Kidney (tissue), 14 donors: Measurements from ENCODE around the gene RBMS3. TPM values are rescaled to one million over a fixed set of nuclear protein-coding genes. Genes with fewer than 3 reads are reported as not detected.

Source experiments
- DNase-seq, 5 donors: peaks; one replicate each; pipeline ENCODE4 v3.0.0-alpha.2; 2013 to 2020
- FAIRE-seq: peaks from 2 replicates; lab custom pipeline; 2012; peaks lifted over from hg19 to GRCh38; lab: Jason Lieb, UNC
- H3K27ac ChIP-seq, 2 donors: one replicate each; pipeline ENCODE4 v1.7.0; 2013; ENCODE audit warnings: low read depth in 2 of 2, low read length in 2 of 2, inconsistent platforms in 1 of 2
- H3K27me3 ChIP-seq: one replicate; pipeline ENCODE4 v1.7.1; 2013; ENCODE audit warnings: low read length, inconsistent platforms; ENCODE audit not compliant: control insufficient read depth, insufficient read depth
- H3K36me3 ChIP-seq, 3 donors: one replicate each; pipeline versions ENCODE4 v1.7.0 to v1.7.1; 2013; ENCODE audit warnings: low read length in 3 of 3, control low read depth in 1 of 3, inconsistent platforms in 1 of 3; ENCODE audit not compliant: insufficient read depth in 3 of 3, control insufficient read depth in 2 of 3
- H3K4me1 ChIP-seq, 3 donors: one replicate each; pipeline versions ENCODE4 v1.7.0 to v1.7.1; 2013; ENCODE audit warnings: low read length in 3 of 3, inconsistent platforms in 1 of 3, low read depth in 1 of 3; ENCODE audit not compliant: control insufficient read depth in 2 of 3, insufficient read depth in 2 of 3
- H3K4me3 ChIP-seq, 3 donors: one replicate each; pipeline versions ENCODE4 v1.7.0 to v1.8.1; 2013; ENCODE audit warnings: low read length in 3 of 3, control low read depth in 1 of 3, inconsistent platforms in 1 of 3
- H3K9ac ChIP-seq, 3 donors: one replicate each; pipeline versions ENCODE4 v1.7.0 to v1.7.1; 2013; ENCODE audit warnings: low read length in 3 of 3, control low read depth in 1 of 3, inconsistent platforms in 1 of 3
- H3K9me3 ChIP-seq, 3 donors: one replicate each; pipeline versions ENCODE4 v1.7.0 to v1.7.1; 2013; ENCODE audit warnings: low read length in 3 of 3, control low read depth in 1 of 3, inconsistent platforms in 1 of 3; ENCODE audit not compliant: control insufficient read depth in 2 of 3, insufficient read depth in 1 of 3
- CTCF ChIP-seq: IDR thresholded peaks from 3 replicates; pipeline ENCODE4 v1.5.1; 2012; ENCODE audit warnings: mild to moderate bottlenecking, moderate library complexity, borderline replicate concordance; ENCODE audit not compliant: insufficient read depth; ENCODE audit errors: extremely low read depth
- intact Hi-C: fragments of 100-400 bp; cut with DNase I; formaldehyde crosslinking; loops from one replicate; pipeline ENCODE4 v1.11.1; 2022
- polyA plus RNA-seq: library from polyadenylated mRNA; stranded (reverse); fragments of 350-450 nt; fragmentation: Illumina TruSeq; extraction: RNeasy Lipid Tissue Mini Kit (QIAGEN cat#74804); gene quantifications from one replicate; pipeline ENCODE4 v1.2.3, GENCODE V29; 2014; ENCODE audit warnings: low read depth, low replicate concordance; ENCODE audit not compliant: insufficient read depth
- total RNA-seq: library from RNA; stranded (reverse); fragmentation: NEBNext Ultra II Directional; extraction: Animal tissue kit (Norgen Biotek cat#: 25700); gene quantifications from one replicate; pipeline ENCODE4 v1.2.1, GENCODE V29; 2021
- donor health status: control.
- donor health status: control.
- donor health status: control.
- donor health status: control.
- donor health status: control.
- donor health status: DM: yes; HTN: yes; CAD: no.
- donor health status: Normal renal cell carcinoma (clear cell type).

The RBMS3 gene
- total and polyA plus RNA-seq, 2 donors from 2014 or later, result 3.2 to 48.8 TPM

- no peak for TF ChIP-seq CTCF
- FAIRE-seq (no peak), DNase-seq (no peak)
- no peaks in the 10 kb centered on the region for H3K9me3 ChIP-seq
- peaks cover 0 to 8% (median 0%) of the 10 kb centered on the region in 3 donors for H3K4me1 ChIP-seq
- H3K36me3 ChIP-seq, result no peaks in the 10 kb centered on the region
- no peak overlapping the region for H3K9ac ChIP-seq
- intact Hi-C loops, result no loop called here
- H3K27ac ChIP-seq, result no peak overlapping the region
- no peaks in the 10 kb centered on the region for H3K27me3 ChIP-seq
- H3K4me3 ChIP-seq, result no peak overlapping the region
Measured at GRCh38 chr3:29514170-29514569, 233.3 kb downstream of the RBMS3 start.

- no peak for TF ChIP-seq CTCF
- peaks cover 0 to 8% (median 0%) of the 10 kb centered on the region in 3 donors for H3K4me1 ChIP-seq
- FAIRE-seq (no peak), DNase-seq (no peak)
- no peaks in the 10 kb centered on the region for H3K27me3 ChIP-seq
- H3K27ac ChIP-seq, result no peak overlapping the region
- intact Hi-C loops, result no loop called here
- no peaks in the 10 kb centered on the region for H3K9me3 ChIP-seq
- no peaks in the 10 kb centered on the region for H3K36me3 ChIP-seq
- no peak overlapping the region for H3K4me3 ChIP-seq
- no peak overlapping the region for H3K9ac ChIP-seq
Measured at GRCh38 chr3:29514912-29515311, 234.0 kb downstream of the RBMS3 start.

DNA sequence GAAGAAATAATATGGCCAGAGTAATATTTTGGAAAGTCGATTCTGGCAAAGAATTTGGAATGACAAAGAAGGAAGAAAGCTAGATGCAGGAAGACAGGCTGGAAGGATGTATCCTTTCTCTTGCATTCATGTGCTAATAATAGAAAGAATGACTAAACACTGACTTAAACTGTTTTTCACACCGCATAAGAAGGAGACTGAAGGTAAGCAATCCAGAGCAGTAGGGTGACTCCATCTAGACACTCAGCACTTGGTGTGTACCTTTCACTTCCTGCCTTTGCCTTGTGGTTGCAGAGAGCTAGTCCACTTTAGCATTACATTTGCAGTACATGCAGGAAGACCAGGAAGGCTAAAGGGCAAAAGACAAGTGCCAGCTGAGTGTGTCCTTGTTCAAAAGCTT is 234.6 kb downstream of the RBMS3 start:
- no peak overlapping the region for H3K4me3 ChIP-seq
- FAIRE-seq (no peak), DNase-seq (no peak)
- no peaks in the 10 kb centered on the region for H3K9me3 ChIP-seq
- intact Hi-C loops, result no loop called here
- no peak overlapping the region for H3K9ac ChIP-seq
- no peaks in the 10 kb centered on the region for H3K36me3 ChIP-seq
- TF ChIP-seq CTCF, result no peak
- no peaks in the 10 kb centered on the region for H3K27me3 ChIP-seq
- H3K27ac ChIP-seq, result no peak overlapping the region
- H3K4me1 ChIP-seq, result peaks cover 0 to 8% (median 0%) of the 10 kb centered on the region in 3 donors

- H3K36me3 ChIP-seq, result no peaks in the 10 kb centered on the region
- peaks cover 0 to 8% (median 0%) of the 10 kb centered on the region in 3 donors for H3K4me1 ChIP-seq
- intact Hi-C loops, result no loop called here
- DNase-seq, result no peak
- no peak for FAIRE-seq
- H3K27ac ChIP-seq, result no peak overlapping the region
- H3K9ac ChIP-seq, result no peak overlapping the region
- no peaks in the 10 kb centered on the region for H3K27me3 ChIP-seq
- no peak for TF ChIP-seq CTCF
- H3K4me3 ChIP-seq, result no peak overlapping the region
- H3K9me3 ChIP-seq, result no peaks in the 10 kb centered on the region
Measured at GRCh38 chr3:29516164-29516563, 235.3 kb downstream of the RBMS3 start.
